Activated CD4-positive, alpha-beta T cell treated with anti-CD3 and anti-CD28 coated beads, Interleukin-2, amount 10 ng/mL, durations not matched to agents 7 days and 5 days (primary cell): ENCODE data around the gene AOC3. TPM values are rescaled to one million over a fixed set of nuclear protein-coding genes. Genes with fewer than 3 reads are reported as not detected.

Experiments
- CTCF ChIA-PET: fragments of 350-600 bp; sonication (Branson Sonifier 250); formaldehyde crosslinking; loops from one replicate; lab custom pipeline; 2021; ENCODE audit warnings: antibody characterized with exemption; lab: Charles Lee
- POLR2A ChIA-PET: fragments of 350-600 bp; sonication (Branson Sonifier 250); formaldehyde crosslinking; loops from one replicate; lab custom pipeline; 2021; ENCODE audit warnings: antibody characterized with exemption; lab: Charles Lee
- DNase-seq: peaks from one replicate; pipeline ENCODE4 v3.0.0-alpha.2; 2020
- H3K27ac Mint-ChIP-seq: one replicate; pipeline ENCODE4 v1.8.0; 2021; ENCODE audit warnings: mild to moderate bottlenecking, moderate library complexity, mixed read lengths
- H3K27me3 Mint-ChIP-seq: one replicate; pipeline ENCODE4 v1.8.0; 2021; ENCODE audit warnings: mixed read lengths
- H3K36me3 Mint-ChIP-seq: one replicate; pipeline ENCODE4 v1.8.0; 2021; ENCODE audit warnings: low read depth, mixed read lengths
- H3K4me1 Mint-ChIP-seq: one replicate; pipeline ENCODE4 v1.8.0; 2021; ENCODE audit warnings: mixed read lengths
- H3K4me3 Mint-ChIP-seq: one replicate; pipeline ENCODE4 v1.8.0; 2021; ENCODE audit warnings: mild to moderate bottlenecking, moderate library complexity, mixed read lengths
- H3K9me3 Mint-ChIP-seq: one replicate; pipeline ENCODE4 v1.8.0; 2021; ENCODE audit warnings: mixed read lengths
- total RNA-seq, 2 experiments: library from RNA; stranded (reverse); gene quantifications; one replicate each; pipeline ENCODE4 v1.2.3, GENCODE V29; 2021

The AOC3 gene
- total RNA-seq, 2 experiments from 2014 or later = 0.56 to 0.79 TPM

GRCh38 chr17:42830971-42831370 lies 20.0 kb upstream of the AOC3 start:
- H3K9me3 Mint-ChIP-seq = no peaks in the 10 kb centered on the region
- peaks cover 19% of the 10 kb centered on the region for H3K36me3 Mint-ChIP-seq
- peaks cover 24% of the 10 kb centered on the region for H3K4me1 Mint-ChIP-seq
- DNase-seq = no peak
- ChIA-PET POLR2A (interaction anchor here (0.6 to 0.7 kb wide), 2 partner anchors 60 to 223 kb away, joined by 3 read pairs; no protein-coding TSS in a partner anchor), CTCF (interaction anchor here (1.7 to 5.0 kb wide), 2 partner anchors 12 kb away, joined by 5 to 23 read pairs; no protein-coding TSS in a partner anchor)
- H3K27ac Mint-ChIP-seq = no peak overlapping the region
- peaks cover 6% of the 10 kb centered on the region for H3K27me3 Mint-ChIP-seq
- no peak overlapping the region for H3K4me3 Mint-ChIP-seq

GRCh38 chr17:42832213-42832933 lies 18.6 kb upstream of the AOC3 start:
- ChIA-PET POLR2A (no interaction called here), CTCF (interaction anchor here (1.7 to 5.0 kb wide), 2 partner anchors 11 to 14 kb away, joined by 5 to 23 read pairs; no protein-coding TSS in a partner anchor)
- peaks cover 6% of the 10 kb centered on the region for H3K27me3 Mint-ChIP-seq
- peak overlapping the region; percentile 94 for H3K4me3 Mint-ChIP-seq
- no peaks in the 10 kb centered on the region for H3K9me3 Mint-ChIP-seq
- peaks cover 23% of the 10 kb centered on the region for H3K36me3 Mint-ChIP-seq
- no peak for DNase-seq
- H3K4me1 Mint-ChIP-seq = peaks cover 24% of the 10 kb centered on the region
- peak overlapping the region; percentile 99 for H3K27ac Mint-ChIP-seq

- peaks cover 2% of the 10 kb centered on the region for H3K27me3 Mint-ChIP-seq
- peaks cover 24% of the 10 kb centered on the region for H3K4me1 Mint-ChIP-seq
- H3K36me3 Mint-ChIP-seq = peaks cover 29% of the 10 kb centered on the region
- no peaks in the 10 kb centered on the region for H3K9me3 Mint-ChIP-seq
- H3K27ac Mint-ChIP-seq = peak within 1 kb of the TSS; percentile 99
- CTCF ChIA-PET = interaction anchor here (0.6 to 5.0 kb wide), 4 partner anchors 9 to 120 kb away, joined by 3 to 29 read pairs (median 13); partner anchors contain the start of gene BECN1
- H3K4me3 Mint-ChIP-seq = peak within 1 kb of the TSS; percentile 94
- peak; percentile 92 for DNase-seq
- POLR2A ChIA-PET = interaction anchor here (1.1 kb wide), 1 partner anchor 11 kb away, joined by 3 read pairs; the partner anchor contains the start of gene AOC2
Observed at GRCh38 chr17:42832934-42833766, 17.8 kb upstream of the AOC3 start, which contains the start of gene PSME3. TSS of gene PSME3 (plus strand) at chr17:42833397. CDS start at chr17:42833632, 235 bp downstream.

GRCh38 chr17:42833767-42834422 lies 17.1 kb upstream of the AOC3 start:
- peak overlapping the region; percentile 94 for H3K4me3 Mint-ChIP-seq
- ChIA-PET CTCF (interaction anchor here (0.5 to 5.0 kb wide), 5 partner anchors 9 to 144 kb away, joined by 3 to 29 read pairs (median 3); partner anchors contain the start of gene BECN1), POLR2A (interaction anchor here (1.1 kb wide), 1 partner anchor 11 kb away, joined by 3 read pairs; the partner anchor contains the start of gene AOC2)
- peaks cover 24% of the 10 kb centered on the region for H3K4me1 Mint-ChIP-seq
- peak; percentile 10 for DNase-seq
- no peaks in the 10 kb centered on the region for H3K27me3 Mint-ChIP-seq
- H3K36me3 Mint-ChIP-seq = peaks cover 35% of the 10 kb centered on the region
- H3K9me3 Mint-ChIP-seq = no peaks in the 10 kb centered on the region
- H3K27ac Mint-ChIP-seq = peak overlapping the region; percentile 99

- POLR2A ChIA-PET = no interaction called here
- Mint-ChIP-seq H3K4me1 (peaks cover 24% of the 10 kb centered on the region), H3K36me3 (peaks cover 42% of the 10 kb centered on the region)
Observed at GRCh38 chr17:42835732-42836131, 15.3 kb upstream of the AOC3 start.

GRCh38 chr17:42841975-42842685 lies 8.9 kb upstream of the AOC3 start:
- Mint-ChIP-seq H3K4me1 (peaks cover 8% of the 10 kb centered on the region), H3K9me3 (no peaks in the 10 kb centered on the region), H3K4me3 (no peak overlapping the region), H3K36me3 (peaks cover 45% of the 10 kb centered on the region), H3K27ac (no peak overlapping the region), H3K27me3 (no peaks in the 10 kb centered on the region)
- POLR2A ChIA-PET = no interaction called here
- CTCF ChIA-PET = interaction anchor here (1.1 kb wide), 1 partner anchor 17 kb away, joined by 4 read pairs; no protein-coding TSS in a partner anchor
- DNase-seq = no peak

More at GRCh38 chr17:42835732-42836131, 15.3 kb upstream of the AOC3 start:
- CTCF ChIA-PET = interaction anchor here (0.8 to 3.0 kb wide), 2 partner anchors 12 to 14 kb away, joined by 3 to 29 read pairs; partner anchors contain the start of gene BECN1
- DNase-seq = no peak
- H3K27ac Mint-ChIP-seq = no peak overlapping the region
- H3K4me3 Mint-ChIP-seq = no peak overlapping the region
- H3K9me3 Mint-ChIP-seq = no peaks in the 10 kb centered on the region
- H3K27me3 Mint-ChIP-seq = no peaks in the 10 kb centered on the region

GRCh38 chr17:42843358-42843934 lies 7.6 kb upstream of the AOC3 start:
- H3K27me3 Mint-ChIP-seq = no peaks in the 10 kb centered on the region
- CTCF ChIA-PET = interaction anchor here (0.6 to 2.0 kb wide), 5 partner anchors 10 to 154 kb away, joined by 3 to 6 read pairs (median 5); partner anchors contain the start of genes BECN1, PSME3 and RPL27
- H3K4me3 Mint-ChIP-seq = no peak overlapping the region
- H3K9me3 Mint-ChIP-seq = no peaks in the 10 kb centered on the region
- H3K27ac Mint-ChIP-seq = no peak overlapping the region
- peak; percentile 29 for DNase-seq
- H3K36me3 Mint-ChIP-seq = peaks cover 36% of the 10 kb centered on the region
- H3K4me1 Mint-ChIP-seq = peaks cover 8% of the 10 kb centered on the region
- POLR2A ChIA-PET = interaction anchor here (0.6 kb wide), 1 partner anchor 126 kb away, joined by 6 read pairs; no protein-coding TSS in a partner anchor

- DNase-seq = no peak
- no peak within 1 kb of the TSS for H3K4me3 Mint-ChIP-seq
- ChIA-PET POLR2A (interaction anchor here (1.4 kb wide), 1 partner anchor 11 kb away, joined by 3 read pairs; the partner anchor contains the start of gene PSME3), CTCF (interaction anchor here (1.8 to 2.0 kb wide), 2 partner anchors 21 to 154 kb away, joined by 5 to 6 read pairs; partner anchors contain the start of genes BECN1 and RPL27)
- no peaks in the 10 kb centered on the region for H3K9me3 Mint-ChIP-seq
- H3K27me3 Mint-ChIP-seq = no peaks in the 10 kb centered on the region
- H3K4me1 Mint-ChIP-seq = peaks cover 8% of the 10 kb centered on the region
- H3K27ac Mint-ChIP-seq = no peak within 1 kb of the TSS
- H3K36me3 Mint-ChIP-seq = peaks cover 29% of the 10 kb centered on the region
Observed at GRCh38 chr17:42844271-42844670, 6.7 kb upstream of the AOC3 start, which contains the start of gene AOC2. TSS of gene AOC2 (plus strand) at chr17:42844580. CDS start at chr17:42844627, 47 bp downstream.

GRCh38 chr17:42844761-42845555 lies 6.0 kb upstream of the AOC3 start:
- POLR2A ChIA-PET = interaction anchor here (0.6 to 1.4 kb wide), 2 partner anchors 11 to 72 kb away, joined by 3 read pairs; partner anchors contain the start of gene PSME3
- no peak for DNase-seq
- Mint-ChIP-seq H3K27me3 (no peaks in the 10 kb centered on the region), H3K36me3 (peaks cover 25% of the 10 kb centered on the region), H3K9me3 (no peaks in the 10 kb centered on the region), H3K4me3 (no peak overlapping the region), H3K4me1 (peaks cover 8% of the 10 kb centered on the region), H3K27ac (no peak overlapping the region)
- CTCF ChIA-PET = interaction anchor here (0.6 to 3.7 kb wide), 5 partner anchors 10 to 1064 kb away, joined by 3 to 14 read pairs (median 4); partner anchors contain the start of genes BECN1 and RPL27

GRCh38 chr17:42845556-42845917 lies 5.5 kb upstream of the AOC3 start:
- no peaks in the 10 kb centered on the region for H3K9me3 Mint-ChIP-seq
- no peak overlapping the region for H3K27ac Mint-ChIP-seq
- CTCF ChIA-PET = interaction anchor here (0.6 to 3.7 kb wide), 4 partner anchors 21 to 1065 kb away, joined by 3 to 14 read pairs (median 4); partner anchors contain the start of genes BECN1 and RPL27
- peaks cover 8% of the 10 kb centered on the region for H3K4me1 Mint-ChIP-seq
- H3K36me3 Mint-ChIP-seq = peaks cover 25% of the 10 kb centered on the region
- no peaks in the 10 kb centered on the region for H3K27me3 Mint-ChIP-seq
- POLR2A ChIA-PET = interaction anchor here (0.6 kb wide), 1 partner anchor 72 kb away, joined by 3 read pairs; no protein-coding TSS in a partner anchor
- no peak overlapping the region for H3K4me3 Mint-ChIP-seq
- no peak for DNase-seq
